Erythroblast (primary cell): ENCODE data around the gene EEPD1.

Experiments
- DNase-seq, 2 experiments: peaks; one replicate each; lab custom pipeline; 2025; lab: John Stamatoyannopoulos, UW
- GATA1 ChIP-seq: IDR thresholded peaks from 2 replicates; pipeline ENCODE4 v1.6.1; 2011; ENCODE audit warnings: low read depth, mild to moderate bottlenecking, control low read depth, low read length, moderate library complexity
- POLR2A ChIP-seq: IDR thresholded peaks from 2 replicates; pipeline ENCODE4 v1.6.1; 2011; ENCODE audit warnings: mild to moderate bottlenecking, low read length

EEPD1 gene

DNA sequence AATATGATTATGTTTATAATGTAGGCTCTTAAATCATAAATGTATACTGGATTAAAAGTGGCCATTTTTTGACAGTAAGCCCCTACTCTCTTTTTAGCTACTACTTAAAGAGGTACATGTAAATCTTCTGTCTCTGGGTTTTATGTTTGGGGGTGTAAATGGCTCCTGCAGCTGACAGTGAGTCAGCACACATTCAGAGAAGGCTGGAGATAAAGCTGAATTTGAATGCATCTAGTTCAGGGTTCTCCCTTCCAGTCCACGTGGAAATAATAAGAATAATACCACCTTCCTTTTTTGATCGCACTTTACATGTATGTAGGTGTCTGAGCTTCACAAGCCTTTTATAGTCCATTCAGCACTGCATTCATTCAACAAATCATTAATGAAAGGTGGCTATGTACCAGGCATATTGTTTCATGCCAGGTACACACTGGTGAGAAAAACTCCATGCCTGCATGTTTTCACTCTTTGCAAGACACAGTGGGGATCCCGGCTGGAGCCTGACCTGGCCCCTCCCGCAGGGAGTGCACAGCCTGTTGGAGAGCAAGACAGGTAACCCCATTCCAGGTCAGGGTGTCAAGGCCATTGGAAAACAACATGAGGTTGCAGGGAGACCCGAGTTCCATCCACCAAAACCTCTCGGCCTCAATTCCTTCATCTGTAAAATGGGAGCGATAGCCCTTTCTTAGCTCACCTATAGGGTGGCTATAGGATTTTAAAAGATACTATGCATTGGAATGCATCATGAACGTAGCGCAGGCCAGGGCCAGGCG is 129.1 kb downstream of the EEPD1 start:
- TF ChIP-seq GATA1: no peak
- no peak for TF ChIP-seq POLR2A
- no peak for DNase-seq

DNA sequence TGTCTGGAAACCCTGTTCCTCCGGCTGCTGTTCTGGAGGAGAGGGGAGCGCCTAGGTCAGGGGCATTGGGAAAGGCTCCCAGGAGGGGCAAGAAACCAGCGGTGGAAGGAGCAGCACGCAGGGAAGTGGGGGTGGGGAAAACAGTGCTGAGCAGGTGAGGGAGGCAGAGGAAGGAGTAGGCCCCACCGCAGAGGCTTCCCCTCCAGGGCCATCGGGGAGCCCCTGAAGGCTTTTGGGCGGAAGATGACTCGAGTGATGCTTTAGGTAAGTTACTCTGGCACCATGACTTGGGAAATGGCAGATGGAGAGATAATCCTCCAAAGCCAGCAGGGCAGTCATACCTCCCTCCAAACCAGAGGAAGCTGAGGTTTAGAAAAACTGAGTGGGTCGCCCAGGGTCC is 130.1 kb downstream of the EEPD1 start:
- TF ChIP-seq GATA1 (no peak), POLR2A (no peak)
- no peak for DNase-seq

DNA sequence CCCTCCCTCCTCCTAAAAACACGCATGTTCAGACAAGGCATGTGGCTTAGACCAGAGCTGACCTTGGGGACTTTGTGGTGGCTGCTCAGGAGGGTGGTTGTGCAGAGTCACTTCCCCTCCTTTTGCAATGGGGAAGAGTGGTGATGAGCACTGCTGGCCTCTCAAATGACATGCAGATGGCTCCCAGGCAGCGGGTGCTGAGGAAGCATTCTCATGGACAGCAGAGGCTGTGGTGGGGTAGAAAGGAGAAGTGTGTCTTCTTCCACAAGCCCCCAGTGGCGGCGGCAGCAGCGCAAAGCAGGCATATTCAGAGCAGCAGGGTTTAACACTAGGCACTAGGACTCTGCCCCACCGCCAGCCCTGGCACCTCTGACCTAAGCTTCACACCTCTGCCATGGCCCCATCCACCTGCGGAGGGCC is 130.7 kb downstream of the EEPD1 start:
- TF ChIP-seq GATA1 (no peak), POLR2A (no peak)
- DNase-seq: peak in 1 of 2 experiments; percentile 11

DNA sequence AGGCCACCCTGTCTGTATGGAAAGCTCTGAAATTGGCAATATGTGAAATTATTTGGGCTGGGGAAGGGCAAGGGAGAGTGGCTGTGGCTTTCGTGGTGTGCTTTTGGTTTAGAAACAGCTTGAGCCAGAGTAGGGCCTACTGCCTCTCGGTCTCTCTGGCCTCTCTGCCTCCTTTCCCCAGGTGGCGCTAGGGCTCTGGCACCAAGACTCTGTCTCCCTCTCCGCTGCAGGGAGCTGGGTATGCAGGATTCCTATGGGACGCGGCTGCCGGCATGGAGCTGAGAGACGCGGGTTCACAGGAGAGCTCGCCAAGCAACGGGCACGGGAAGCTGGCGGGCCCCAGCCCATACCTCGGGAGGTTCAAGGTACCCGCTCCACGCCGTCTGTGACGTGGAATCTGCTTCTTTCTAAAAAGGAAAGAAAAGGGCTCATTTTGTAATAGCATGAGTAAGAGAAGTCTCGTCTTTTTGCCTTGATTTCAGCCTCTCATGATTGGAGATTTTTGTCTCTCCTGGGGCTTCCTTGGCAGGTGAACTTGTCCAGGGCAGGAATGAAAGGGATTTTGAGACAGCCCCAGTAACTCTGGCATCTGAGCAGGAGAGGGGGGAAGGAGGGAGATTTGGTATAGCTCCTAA is 131.5 kb downstream of the EEPD1 start:
- DNase-seq: no peak
- no peak for TF ChIP-seq POLR2A
- TF ChIP-seq GATA1: no peak

DNA sequence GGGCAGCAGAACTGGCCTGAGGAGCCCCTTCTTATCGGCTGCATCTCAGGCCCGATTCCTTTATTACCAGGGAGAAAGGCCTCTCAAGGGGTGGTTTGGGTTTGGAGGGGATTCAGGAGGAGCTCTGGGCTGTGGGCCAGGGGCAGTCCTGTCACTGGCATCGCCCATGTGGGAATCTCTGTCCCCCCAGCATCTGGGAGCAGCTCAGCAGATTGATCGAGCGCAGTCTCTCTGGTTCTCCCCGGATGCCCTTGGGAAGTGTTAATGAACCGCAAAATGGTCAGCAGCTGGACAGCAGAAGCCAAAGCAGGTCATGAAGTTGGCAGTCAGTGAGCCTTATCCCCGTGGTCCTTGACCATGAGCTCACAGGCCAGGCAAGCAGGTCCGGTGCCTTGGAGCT is 132.2 kb downstream of the EEPD1 start:
- TF ChIP-seq POLR2A (no peak), GATA1 (no peak)

DNA sequence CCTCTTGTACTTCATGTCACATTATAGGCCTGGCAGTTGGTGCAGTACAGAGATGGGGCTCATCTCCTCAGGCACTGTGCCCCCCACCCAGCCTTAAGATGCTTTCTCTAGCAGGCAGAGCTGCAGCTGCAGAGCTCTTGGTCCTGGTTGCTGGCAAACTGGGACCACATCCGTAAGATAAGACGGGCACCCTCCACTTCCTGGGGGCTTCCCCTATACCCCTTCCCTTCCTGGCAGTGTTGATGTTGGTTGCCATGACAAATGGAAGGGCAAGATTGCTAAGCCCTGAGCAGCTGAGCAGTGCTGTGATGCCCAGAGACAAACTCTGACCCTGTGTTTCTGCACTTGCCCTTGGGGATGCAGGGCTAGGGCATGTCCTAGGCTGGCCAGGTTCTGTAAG is 133.2 kb downstream of the EEPD1 start:
- no peak for DNase-seq
- TF ChIP-seq POLR2A (no peak), GATA1 (no peak)

More for the DNA sequence above, 132.2 kb downstream of the EEPD1 start:
- DNase-seq: no peak

DNA sequence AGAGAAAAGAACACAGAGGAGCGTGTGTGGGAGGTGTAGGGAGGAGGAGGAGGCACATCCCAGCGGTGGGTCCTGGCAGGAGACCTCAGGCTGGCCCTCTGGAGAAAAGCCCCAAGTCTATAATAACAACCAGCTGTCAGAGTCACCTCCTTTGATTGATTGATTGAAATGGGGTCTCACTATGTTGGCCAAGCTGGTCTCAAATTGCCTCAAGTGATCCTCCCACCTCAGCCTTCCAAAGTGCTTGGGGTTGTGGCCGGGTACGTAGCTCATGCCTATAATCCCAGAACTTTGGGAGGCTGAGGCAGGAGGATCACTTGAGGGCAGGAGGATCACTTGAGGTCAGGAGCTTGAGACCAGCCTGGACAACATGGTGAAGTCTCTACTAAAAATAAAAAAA is 133.6 kb downstream of the EEPD1 start:
- DNase-seq: no peak
- TF ChIP-seq GATA1: no peak
- no peak for TF ChIP-seq POLR2A

DNA sequence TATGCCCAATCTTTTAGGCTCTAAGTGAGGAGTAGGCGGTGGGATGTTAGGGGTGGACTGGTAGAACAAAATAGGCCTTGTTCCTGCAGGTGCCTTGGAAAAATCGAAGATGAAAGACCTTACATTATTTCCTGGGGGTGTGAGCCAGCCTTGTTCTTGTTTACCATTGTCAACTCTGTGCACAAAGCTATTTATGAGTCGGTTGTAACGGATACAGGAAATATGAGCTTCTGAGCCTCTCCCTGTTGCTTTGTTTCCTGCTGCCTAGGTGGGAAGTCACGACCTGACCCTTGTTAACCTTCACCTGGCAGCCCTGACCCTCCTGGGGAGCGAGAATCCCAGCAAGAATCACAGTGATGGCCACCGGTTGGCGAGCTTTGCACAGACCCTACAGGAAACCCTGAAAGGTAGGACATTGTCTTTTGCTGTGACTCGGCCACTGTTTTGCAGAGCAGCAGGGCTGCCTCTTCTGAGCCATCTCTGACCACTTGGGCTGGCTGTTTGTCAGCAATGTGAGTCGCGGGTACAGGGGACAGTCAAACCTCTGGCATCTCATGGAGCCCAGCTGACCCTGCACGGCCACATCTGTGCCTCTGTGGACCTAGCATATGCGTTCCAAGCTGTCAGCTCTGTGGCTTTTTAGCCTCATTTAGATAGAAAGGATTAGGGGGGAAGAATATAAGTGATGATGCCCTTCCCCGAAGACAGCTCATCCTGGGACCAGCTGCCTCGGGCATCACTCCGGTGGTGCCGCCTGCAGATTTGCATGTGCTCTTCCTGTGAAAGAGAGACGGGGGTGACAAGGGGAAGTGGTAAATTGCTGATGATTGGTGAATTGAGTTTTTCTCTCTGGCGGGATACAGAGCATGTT is 134.6 kb downstream of the EEPD1 start:
- no peak for DNase-seq
- TF ChIP-seq GATA1 (no peak), POLR2A (no peak)

DNA sequence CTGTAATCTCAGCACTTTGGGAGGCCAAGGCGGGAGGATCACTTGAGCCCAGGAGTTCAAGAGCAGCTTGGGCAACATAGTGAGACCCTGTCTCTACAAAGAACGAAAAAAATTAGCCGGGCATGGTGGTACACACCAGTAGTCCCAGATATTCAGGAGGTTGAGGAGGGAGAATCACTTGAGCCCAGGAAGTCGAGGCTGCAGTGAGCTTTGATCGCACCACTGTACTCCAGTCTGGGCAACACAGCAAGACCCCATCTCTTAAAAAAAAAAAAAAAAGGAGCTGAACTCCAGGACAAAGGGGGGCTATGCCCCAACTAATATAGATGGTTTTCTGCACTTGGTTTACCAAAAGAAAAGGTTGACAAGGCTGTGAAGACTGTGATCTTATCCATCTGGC is 135.4 kb downstream of the EEPD1 start:
- TF ChIP-seq POLR2A (no peak), GATA1 (no peak)
- DNase-seq: no peak

DNA sequence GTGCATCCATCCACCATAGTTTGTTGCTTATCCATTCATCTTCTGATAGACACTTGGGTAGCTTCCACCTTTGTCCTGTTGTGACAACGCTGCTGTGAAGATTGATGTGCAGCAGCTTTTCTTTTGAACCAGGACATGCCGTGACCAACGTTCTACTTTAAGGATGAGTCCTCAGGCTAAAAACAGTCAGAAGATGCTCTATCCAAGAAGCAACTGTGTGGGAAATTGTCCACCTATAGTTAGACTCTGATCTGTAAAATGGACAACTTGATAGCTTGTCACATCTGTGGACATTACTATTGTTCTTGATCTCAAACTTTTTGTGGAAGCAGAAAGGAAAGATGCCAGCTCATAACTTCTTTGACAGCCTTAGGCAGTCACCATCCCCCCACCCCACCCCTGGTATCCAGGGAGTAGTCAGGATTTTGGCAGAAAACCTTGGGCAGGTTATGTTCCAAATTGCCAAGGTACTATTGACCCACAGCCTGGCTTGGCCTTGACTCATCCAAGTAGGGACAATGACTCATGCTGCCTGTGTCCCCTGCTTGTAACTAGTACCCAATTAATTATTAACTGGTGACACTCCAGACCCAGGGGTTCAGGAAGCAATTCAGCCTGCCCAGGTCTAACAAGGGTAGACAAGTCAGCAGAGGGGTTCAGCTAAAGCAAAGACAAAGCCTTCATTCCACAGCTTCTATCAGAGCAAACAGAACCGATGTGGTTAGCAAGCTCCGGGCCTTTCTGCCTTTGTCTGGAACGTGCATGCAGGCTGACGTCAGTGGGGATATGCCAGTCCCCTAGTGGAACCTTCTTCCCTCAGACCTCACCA is 137.0 kb downstream of the EEPD1 start:
- TF ChIP-seq POLR2A: no peak
- no peak for TF ChIP-seq GATA1
- no peak for DNase-seq

DNA sequence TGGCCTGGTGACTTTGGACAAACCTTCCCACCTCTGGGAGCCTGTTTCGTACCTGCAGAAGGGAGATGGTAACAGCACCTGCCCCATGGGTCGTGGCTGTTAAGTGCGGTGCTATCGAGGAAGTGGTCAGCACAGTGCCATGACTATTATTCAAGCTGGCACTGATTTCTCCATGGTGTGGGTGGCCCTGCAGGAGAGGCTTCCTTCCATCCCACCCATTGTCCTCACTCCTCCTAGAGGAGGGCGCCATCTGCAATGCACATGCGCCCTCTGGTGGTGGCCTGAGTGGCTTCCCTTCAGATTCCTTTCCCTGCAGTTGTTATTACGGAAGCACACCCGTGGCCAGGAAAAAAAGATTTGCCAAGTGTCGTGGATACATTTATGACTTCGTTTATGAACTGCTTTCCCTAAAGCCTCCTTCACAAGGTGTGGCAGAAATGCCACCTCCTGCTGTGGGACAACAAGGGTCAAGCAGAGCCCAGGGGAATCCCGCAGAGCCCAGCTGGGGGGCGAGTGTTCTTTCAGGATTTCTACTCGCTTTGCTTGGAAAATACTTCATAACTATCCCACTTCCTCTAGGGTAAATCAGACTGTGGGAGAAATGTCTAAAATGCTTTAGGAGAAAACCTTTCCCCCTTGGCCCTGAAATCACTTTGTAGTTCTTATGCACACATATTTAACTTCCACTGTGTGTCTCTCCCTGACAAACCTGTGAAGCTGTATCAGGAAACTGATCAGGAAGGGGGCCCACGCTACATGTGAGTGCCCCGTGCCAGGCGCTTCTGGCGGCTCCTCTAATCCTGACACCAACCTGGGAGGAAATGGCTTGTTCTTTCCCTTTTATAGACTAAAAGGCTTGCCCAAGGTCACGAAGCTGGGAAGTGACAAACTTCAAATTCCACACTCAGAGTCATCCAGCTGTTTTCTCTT is 138.6 kb downstream of the EEPD1 start:
- TF ChIP-seq POLR2A (no peak), GATA1 (no peak)

DNA sequence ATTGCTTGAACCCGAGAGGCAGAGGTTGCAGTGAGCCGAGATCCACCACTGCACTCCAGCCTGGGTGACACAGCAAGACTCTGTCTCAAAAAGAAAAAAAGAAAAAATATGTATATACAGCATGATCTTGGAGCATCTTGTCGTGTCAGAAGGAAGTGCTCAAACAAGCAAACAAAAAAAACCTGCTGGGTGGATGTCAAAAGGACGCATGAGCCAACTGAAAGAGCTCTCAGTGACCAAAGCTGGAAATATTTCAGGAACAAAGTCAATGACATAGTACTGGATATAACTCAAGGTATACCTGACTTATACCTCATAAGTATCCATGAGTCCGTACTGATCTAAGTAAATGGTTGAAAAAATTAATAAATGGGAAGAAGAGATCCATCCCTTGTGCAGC is 142.0 kb downstream of the EEPD1 start:
- TF ChIP-seq GATA1 (no peak), POLR2A (no peak)

More for the DNA sequence above, 138.6 kb downstream of the EEPD1 start:
- peak; percentile 66 to 84 for DNase-seq

DNA sequence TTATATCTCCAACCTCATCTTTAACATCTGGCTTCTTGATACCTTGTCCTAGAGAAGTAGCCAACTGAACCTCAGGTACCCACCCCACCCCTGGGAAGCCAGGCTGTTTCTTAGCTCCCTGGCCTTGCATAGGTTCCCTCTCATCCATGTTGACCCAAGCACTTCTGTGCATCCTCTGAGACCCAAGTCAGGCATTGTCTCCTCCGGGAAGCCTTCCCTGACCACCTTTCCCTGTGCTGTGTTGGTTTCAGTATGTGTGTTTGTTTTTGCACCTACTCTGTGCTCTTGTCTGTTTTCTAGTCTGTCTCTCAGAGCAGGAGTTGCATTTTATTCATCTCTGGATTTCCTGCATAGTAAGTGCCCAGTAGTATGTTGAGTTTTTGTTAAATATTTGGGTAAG is 143.2 kb downstream of the EEPD1 start:
- no peak for DNase-seq
- TF ChIP-seq GATA1: no peak
- no peak for TF ChIP-seq POLR2A

More for the DNA sequence above, 142.0 kb downstream of the EEPD1 start:
- no peak for DNase-seq
